HL-60 (cell line): ENCODE results near the gene DPP4.

Experiments used
- DNase-seq, 2 experiments: peaks; one replicate each; pipeline ENCODE4 v3.0.0-alpha.2; 2010 to 2020; ENCODE audit warnings: low read depth in 1 of 2, low spot score in 1 of 2
- H3K27ac ChIP-seq: fragments of 250-450 bp; sonication (Bioruptor Pico); replicated peaks from 2 replicates; pipeline ENCODE4 v1.5.1; 2020; ENCODE audit warnings: mild to moderate bottlenecking, moderate library complexity
- H3K27me3 ChIP-seq: fragments of 250-450 bp; sonication (Bioruptor Pico); 2 replicates; pipeline ENCODE4 v1.5.1; 2021; ENCODE audit warnings: mild to moderate bottlenecking, moderate library complexity; ENCODE audit not compliant: insufficient read depth, poor library complexity, severe bottlenecking
- H3K4me3 ChIP-seq: replicated peaks from 2 replicates; pipeline ENCODE4 v1.5.1; 2011; ENCODE audit warnings: mild to moderate bottlenecking, control low read depth, low read length; ENCODE audit not compliant: insufficient read depth
- CTCF ChIP-seq: IDR thresholded peaks from one replicate; pipeline ENCODE4 v1.5.1; 2011; ENCODE audit warnings: low read length, control low read depth, inconsistent platforms; ENCODE audit not compliant: insufficient read depth
- GABPA ChIP-seq: IDR thresholded peaks from 2 replicates; pipeline ENCODE4 v1.6.1; 2012; ENCODE audit warnings: low read depth
- POLR2AphosphoS5 ChIP-seq: IDR thresholded peaks from 2 replicates; pipeline ENCODE4 v1.6.1; 2012; ENCODE audit warnings: low read depth
- SPI1 ChIP-seq: IDR thresholded peaks from 2 replicates; pipeline ENCODE4 v1.6.1; 2012; ENCODE audit warnings: low read depth, mild to moderate bottlenecking, borderline replicate concordance
- TF ChIP-seq, protein P1 (sequence below): IDR thresholded peaks from 2 replicates; pipeline ENCODE4 v1.6.1; 2012; ENCODE audit warnings: low read depth; ENCODE audit not compliant: insufficient replicate concordance

Gene DPP4

DNA sequence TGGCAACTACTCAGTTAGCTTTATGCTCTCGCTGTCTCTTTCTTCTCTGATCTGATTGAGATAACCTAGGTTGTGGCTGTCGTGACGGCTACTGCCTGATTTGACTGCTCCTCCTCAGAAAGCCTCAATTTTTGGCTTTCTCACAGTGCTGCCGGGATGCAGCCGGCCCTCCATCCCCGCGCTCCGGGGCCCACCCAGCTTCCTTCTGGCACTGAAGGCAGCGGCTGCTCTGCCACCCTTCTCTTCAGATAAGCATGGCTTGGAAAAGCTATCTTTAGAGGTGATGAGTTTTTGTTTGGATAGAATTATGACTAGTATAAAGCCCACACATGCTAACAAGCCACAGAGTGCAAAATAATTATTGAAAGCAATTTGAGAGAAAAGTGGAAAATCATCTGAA is 102.5 kb downstream of the DPP4 start:
- TF ChIP-seq SPI1 (no peak), POLR2AphosphoS5 (no peak), CTCF (no peak), GABPA (no peak)
- TF ChIP-seq, protein P1, sequence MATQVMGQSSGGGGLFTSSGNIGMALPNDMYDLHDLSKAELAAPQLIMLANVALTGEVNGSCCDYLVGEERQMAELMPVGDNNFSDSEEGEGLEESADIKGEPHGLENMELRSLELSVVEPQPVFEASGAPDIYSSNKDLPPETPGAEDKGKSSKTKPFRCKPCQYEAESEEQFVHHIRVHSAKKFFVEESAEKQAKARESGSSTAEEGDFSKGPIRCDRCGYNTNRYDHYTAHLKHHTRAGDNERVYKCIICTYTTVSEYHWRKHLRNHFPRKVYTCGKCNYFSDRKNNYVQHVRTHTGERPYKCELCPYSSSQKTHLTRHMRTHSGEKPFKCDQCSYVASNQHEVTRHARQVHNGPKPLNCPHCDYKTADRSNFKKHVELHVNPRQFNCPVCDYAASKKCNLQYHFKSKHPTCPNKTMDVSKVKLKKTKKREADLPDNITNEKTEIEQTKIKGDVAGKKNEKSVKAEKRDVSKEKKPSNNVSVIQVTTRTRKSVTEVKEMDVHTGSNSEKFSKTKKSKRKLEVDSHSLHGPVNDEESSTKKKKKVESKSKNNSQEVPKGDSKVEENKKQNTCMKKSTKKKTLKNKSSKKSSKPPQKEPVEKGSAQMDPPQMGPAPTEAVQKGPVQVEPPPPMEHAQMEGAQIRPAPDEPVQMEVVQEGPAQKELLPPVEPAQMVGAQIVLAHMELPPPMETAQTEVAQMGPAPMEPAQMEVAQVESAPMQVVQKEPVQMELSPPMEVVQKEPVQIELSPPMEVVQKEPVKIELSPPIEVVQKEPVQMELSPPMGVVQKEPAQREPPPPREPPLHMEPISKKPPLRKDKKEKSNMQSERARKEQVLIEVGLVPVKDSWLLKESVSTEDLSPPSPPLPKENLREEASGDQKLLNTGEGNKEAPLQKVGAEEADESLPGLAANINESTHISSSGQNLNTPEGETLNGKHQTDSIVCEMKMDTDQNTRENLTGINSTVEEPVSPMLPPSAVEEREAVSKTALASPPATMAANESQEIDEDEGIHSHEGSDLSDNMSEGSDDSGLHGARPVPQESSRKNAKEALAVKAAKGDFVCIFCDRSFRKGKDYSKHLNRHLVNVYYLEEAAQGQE: no peak
- Histone ChIP-seq H3K4me3 (no peak overlapping the region), H3K27ac (no peak overlapping the region), H3K27me3 (no peaks in the 10 kb centered on the region)
- no peak for DNase-seq

- H3K27me3 ChIP-seq: no peaks in the 10 kb centered on the region
These were observed 104.9 kb downstream of the DPP4 start for GRCh38 chr2:161969159-161969558.

DNA sequence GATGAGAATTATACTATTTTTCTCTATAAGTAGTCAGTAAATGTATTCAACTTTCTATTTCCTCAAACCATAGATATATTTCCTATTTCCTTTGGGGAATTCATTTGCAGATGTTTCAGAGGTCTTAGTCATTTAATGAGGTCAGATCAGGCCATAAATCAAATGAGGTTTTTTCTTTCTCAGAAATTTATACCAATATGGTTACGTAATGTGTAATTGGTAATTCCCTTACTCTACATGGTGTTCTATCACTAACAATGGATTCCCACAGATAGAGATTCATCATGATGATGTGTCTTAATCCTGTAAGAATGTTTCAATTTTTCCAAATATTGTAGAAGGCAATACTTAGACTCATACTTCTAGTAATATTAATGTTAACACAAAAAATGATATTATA is 108.0 kb downstream of the DPP4 start:
- no peak for DNase-seq
- Histone ChIP-seq H3K27me3 (no peaks in the 10 kb centered on the region), H3K27ac (no peak overlapping the region), H3K4me3 (no peak overlapping the region)
- TF ChIP-seq, protein P1: no peak
- no peak for TF ChIP-seq SPI1
- no peak for TF ChIP-seq CTCF
- no peak for TF ChIP-seq POLR2AphosphoS5
- TF ChIP-seq GABPA: no peak

More at GRCh38 chr2:161969159-161969558, 104.9 kb downstream of the DPP4 start:
- Histone ChIP-seq H3K27ac (no peak overlapping the region), H3K4me3 (no peak overlapping the region)
- TF ChIP-seq CTCF (no peak), GABPA (no peak), POLR2AphosphoS5 (no peak), SPI1 (no peak)
- TF ChIP-seq, protein P1: no peak
- DNase-seq: no peak
